PC-3 (cell line): Measurements from ENCODE around the gene PLPP3.

Experiments used
- CTCF ChIP-seq: fragments of 300-600 bp; sonication (generic); conservative IDR thresholded peaks from 2 replicates; pipeline ENCODE4 v1.5.1; 2017; ENCODE audit warnings: antibody characterized with exemption, low read depth, mild to moderate bottlenecking, low read length
- EZH2 ChIP-seq: fragments of 300-600 bp; sonication (generic); IDR thresholded peaks from one replicate; pipeline ENCODE4 v1.6.1; 2017; ENCODE audit warnings: antibody characterized with exemption, mild to moderate bottlenecking, low read length; ENCODE audit not compliant: unreplicated experiment

GRCh38 chr1:56538532-56538931, 40.8 kb downstream of the PLPP3 start:
- TF ChIP-seq CTCF (no peak), EZH2 (no peak)
